ENCODE results near the gene CCNF.
"Not testable (repeated sequence)": the region's sequence is repeated elsewhere in the genome, so short reads cannot be mapped to it uniquely, and the experiment has no call there.

CCNF gene

GRCh38 chr16:2428051-2428783, 1.0 kb upstream of the CCNF start:
- no peak for DNase-seq (ENCODE audit: low spot score)

DNA sequence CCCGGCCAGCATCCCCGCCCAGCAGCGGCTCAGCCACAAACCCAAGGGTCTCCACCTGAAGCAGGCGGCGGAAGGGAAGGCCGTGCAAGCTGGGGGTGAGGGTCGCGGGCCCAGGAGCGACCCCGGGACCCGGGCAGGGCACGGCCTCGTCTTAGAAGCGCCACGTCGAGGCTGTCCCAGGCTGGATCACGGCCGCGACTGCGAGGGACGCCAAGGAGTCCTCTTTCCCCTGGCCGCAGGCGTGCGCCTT, 538 bp upstream of the CCNF start:
- DNase-seq (ENCODE audit: low spot score): no peak

DNA sequence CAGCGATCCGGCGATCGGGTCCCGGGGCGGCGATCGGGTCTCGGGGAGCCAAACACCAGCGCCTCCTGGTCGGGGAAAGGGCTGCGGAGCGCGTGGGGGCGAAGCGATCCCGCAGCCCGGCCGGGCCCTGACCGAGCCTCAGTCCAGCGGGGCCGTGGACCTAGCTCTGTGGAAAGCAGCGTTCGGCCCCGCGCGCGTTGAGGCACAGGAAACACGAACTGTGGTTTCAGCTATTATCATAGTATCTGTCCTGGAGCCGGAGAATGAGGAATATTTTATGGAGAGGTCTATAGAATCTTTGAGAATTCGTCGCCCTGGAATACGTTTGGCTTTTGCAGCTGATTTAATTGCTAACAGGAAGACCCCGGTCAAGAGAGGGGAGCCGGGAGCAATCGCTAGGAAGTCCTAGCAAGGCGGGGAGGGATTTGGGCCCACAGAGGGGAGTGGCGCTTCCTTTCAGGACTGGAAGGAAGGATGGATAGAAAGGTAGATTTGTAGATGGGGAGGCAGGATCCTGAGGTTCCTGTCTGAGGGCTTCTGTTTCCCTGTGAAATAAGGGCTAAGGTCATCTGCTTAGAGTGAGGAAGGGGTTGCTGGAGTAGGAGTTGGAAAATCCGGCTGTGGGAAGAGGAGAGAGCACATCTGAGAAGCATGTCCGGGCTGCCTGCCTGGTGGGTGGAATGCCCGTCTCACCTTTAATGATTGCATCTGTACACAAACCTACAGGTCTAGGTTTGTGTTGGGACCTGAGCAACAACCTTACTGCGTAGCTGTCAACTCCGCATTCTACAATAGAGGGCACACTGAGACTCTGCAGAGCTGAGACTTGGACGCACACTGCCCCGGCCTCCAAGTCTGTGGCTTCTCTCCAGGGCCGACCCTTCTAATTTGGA, 770 bp downstream of the CCNF start:
- peak; percentile 70 for DNase-seq (ENCODE audit: low spot score)

GRCh38 chr16:2432286-2432685, 3.0 kb downstream of the CCNF start:
- DNase-seq (ENCODE audit: low spot score): no peak

DNA sequence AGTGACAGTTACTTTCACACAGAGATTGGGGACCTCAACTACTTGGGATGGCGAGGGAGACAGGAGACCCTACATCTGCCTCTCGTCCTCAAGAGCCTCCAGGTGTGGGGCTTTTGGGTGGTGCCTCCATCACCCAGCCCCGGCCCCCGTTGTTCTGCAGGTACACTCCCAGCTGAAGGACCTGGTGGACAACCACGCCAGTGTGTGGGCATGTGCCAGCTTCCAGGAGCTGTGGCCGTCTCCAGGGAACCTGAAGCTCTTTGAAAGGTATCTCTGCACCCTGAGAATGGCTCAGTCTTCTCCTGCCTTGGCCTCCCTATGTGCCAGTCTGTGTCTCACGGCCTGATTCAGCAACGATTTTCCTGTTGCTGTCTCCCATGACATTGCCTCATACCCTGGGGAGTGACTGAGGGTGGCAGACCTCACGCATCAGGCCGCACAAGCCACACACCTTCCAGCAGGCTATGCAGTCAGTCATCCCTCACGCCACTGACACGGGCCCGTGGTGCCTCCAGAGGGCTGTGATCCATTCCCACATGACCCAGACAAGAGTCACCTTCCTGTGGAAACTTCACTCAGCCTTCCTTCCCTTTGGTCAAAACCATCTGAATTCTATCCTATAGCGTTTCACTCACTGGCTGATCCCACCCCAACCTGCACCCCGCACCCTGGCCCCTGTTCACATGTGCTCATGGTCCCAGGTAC, 3.7 kb downstream of the CCNF start:
- no peak for DNase-seq (ENCODE audit: low spot score)

- not testable (repeated sequence) for DNase-seq (ENCODE audit: low spot score)
Measured at GRCh38 chr16:2435236-2435635, 6.0 kb downstream of the CCNF start.

DNA sequence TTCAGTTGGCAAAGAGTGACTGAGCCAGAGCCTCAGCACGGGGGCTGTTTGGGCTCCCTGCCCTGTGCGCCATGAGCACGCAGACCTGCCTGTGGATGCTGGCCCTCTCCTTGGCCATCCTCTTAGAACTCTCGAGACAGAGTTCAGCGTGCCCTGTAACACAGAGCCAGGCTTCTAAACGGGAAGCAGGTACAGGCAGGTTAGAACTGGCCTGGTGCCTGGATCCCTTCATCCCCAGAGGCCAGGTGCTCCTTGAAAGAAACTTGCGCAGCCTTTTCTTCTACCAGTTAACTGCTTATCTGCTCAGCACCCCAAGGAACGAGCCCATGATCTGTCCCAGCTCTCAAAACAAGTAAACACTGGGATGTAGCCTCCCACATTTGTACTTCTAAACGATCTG, 6.9 kb downstream of the CCNF start:
- no peak for DNase-seq (ENCODE audit: low spot score)

DNA sequence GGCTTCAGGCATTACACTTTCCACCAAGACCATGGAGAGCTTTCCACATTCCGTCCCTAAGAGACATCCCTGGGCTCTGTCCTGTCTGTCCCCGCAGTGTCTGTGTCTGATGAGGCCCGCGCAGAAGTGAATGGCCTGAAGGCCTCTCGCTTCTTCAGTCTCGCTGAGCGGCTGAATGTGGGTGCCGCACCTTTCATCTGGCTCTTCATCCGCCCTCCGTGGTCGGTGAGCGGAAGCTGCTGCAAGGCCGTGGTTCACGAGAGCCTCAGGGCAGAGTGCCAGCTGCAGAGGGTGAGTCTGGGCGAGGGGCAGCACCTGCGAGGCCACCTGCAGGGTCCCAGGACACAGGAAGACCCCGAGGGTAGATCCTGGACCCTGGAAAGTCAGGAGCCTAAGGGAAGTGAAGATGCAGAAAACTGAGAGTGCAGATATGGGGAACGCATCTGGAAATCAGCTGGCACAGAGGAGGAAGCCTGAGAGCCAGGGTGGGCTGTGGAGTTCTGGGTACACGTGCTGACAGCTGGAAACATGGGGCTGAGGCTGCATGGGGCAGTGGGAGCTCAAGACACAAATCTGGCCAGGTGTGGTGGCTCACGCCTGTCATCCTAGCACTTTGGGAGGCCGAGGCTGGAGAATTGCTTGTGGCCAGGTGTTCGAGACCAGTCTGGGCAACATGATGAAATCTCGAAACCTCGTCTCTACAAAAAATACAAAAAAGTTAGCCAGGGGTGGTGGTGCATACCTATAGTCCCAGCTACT, 8.0 kb downstream of the CCNF start:
- no peak for DNase-seq (ENCODE audit: low spot score)

DNA sequence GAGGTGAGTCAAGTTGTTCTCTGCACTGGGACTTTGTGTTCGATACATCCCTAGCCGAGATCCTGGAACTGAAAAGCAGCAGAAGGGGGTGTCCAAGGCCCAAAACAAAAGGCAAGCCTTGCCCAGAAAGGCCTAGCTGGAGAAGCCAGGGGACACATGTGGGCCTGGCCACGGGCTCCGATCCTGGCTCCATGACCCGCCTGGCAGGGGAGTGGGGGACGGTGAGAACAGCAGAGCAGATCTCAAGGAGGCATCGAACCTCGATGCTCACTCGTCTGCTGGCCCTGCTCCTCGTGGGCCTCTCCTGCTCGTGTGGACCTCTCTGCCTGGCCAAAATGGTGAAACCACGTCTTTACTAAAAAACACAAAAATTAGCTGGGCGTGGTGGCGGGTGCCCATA, 8.9 kb downstream of the CCNF start:
- no peak for DNase-seq (ENCODE audit: low spot score)

- no peak for DNase-seq (ENCODE audit: low spot score)
Measured at GRCh38 chr16:2439598-2439997, 10.4 kb downstream of the CCNF start.

DNA sequence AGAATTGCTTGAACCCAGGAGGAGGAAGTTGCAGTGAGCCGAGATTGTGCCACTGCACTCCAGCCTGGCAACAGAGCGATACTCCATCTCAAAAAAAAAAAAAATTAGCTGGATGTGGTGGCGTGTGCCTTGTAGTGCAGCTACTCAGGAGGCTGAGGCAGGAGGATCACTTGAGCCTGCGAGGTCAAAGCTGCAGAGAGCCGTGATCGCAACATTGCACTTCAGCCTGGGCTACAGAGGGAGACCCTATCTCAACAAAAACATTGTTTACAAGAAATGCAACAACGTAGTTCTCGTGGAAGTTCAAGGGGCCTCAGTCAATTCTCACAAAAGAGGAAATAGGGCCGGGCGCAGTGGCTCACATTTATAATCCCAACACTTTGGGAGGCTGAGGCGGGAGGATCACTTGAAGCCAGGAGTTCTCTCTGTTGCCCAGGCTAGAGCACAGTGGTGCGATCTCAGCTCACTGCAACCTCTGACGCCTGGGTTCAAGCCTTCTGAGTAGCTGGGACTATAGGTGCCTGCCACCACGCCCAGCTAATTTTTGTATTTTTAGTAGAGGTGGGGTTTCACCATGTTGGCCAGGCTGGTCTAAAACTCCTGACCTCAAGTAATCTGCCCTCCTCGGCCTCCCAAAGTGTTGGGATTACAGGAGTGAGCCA, 12.0 kb downstream of the CCNF start:
- not testable (repeated sequence) for DNase-seq (ENCODE audit: low spot score)

DNA sequence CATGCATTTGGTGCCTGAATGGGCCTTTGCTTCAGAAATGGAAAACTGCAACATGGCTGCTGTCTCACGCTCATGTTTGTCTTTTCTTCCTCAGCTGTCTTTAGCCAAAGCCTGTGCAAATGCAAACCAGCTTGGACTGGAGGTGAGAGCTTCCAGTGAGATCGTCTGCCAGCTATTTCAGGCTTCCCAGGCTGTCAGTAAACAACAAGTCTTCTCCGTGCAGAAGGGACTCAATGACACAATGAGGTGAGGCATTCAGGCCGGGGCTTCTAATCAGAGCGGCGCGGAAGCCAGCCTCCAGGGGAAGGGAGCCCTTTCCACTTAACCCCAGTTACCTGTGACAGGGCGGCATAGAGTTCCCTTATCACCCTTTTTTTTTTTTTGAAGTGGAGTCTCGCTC, 14.3 kb downstream of the CCNF start:
- DNase-seq (ENCODE audit: low spot score): no peak

GRCh38 chr16:2447920-2448583, 18.8 kb downstream of the CCNF start:
- no peak for DNase-seq (ENCODE audit: low spot score)

DNA sequence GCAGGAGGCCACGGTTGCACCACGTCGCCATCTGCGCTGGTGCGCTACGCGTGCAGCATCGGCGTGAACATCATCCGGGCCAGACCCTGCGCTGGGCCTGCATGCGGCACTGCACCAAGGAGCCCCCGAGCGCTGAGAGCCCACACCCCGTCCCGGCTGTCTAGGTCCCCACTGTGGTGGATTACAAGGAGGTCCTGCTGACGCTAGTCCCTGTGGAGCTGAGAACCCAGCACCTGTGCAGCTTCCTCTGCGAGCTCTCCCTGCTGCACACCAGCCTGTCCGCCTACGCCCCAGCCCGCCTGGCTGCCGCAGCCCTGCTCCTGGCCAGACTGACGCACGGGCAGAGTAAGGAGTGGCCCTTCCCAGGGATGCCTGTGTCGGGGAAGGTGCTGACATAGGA, 19.9 kb downstream of the CCNF start:
- no peak for DNase-seq (ENCODE audit: low spot score)

- no peak for DNase-seq (ENCODE audit: low spot score)
Measured at GRCh38 chr16:2450535-2450934, 21.3 kb downstream of the CCNF start.

GRCh38 chr16:2450975-2451381, 21.7 kb downstream of the CCNF start:
- no peak for DNase-seq (ENCODE audit: low spot score)

DNA sequence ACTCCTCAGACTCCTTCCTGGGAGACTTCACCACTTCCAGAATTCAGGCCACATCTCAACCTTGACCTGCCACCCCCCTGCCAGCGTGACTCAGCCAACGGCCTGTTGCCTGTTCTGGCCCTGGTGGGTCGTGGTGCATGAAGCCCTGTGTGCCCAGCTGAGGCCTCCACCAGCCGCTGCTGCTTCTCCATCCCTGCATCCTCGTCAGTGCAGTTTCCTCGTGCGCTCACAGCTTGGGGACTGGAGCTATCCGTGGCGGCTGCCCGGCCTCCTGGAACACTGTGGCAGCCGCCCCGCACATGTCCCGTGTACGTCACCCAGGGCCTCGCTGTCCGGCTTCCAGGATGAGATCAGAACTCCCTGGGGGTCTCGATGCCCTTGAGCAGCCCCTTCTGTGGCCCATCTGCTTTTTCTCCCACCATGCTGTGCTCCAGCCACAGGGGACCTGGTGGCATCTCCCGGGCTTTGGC, 22.6 kb downstream of the CCNF start:
- no peak for DNase-seq (ENCODE audit: low spot score)

DNA sequence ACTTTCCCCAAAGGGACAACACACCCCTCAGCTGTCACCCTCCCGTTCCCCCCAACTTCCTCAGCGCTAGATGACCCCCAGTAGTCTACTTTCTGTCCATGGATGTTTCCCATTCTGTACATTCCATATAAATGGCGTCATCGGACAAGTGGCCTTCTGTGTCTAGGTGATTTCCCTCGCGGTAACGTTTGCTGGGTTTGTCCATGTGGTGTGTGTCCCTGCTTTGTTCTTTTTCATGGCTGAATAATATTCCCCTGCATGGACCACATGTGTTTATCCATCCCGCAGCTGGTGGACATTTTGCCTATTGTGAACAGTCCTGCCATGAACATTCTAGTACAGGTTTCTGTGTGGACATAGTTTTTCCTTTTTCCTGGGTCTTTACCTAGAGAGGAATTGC, 23.4 kb downstream of the CCNF start:
- DNase-seq (ENCODE audit: low spot score): no peak

DNA sequence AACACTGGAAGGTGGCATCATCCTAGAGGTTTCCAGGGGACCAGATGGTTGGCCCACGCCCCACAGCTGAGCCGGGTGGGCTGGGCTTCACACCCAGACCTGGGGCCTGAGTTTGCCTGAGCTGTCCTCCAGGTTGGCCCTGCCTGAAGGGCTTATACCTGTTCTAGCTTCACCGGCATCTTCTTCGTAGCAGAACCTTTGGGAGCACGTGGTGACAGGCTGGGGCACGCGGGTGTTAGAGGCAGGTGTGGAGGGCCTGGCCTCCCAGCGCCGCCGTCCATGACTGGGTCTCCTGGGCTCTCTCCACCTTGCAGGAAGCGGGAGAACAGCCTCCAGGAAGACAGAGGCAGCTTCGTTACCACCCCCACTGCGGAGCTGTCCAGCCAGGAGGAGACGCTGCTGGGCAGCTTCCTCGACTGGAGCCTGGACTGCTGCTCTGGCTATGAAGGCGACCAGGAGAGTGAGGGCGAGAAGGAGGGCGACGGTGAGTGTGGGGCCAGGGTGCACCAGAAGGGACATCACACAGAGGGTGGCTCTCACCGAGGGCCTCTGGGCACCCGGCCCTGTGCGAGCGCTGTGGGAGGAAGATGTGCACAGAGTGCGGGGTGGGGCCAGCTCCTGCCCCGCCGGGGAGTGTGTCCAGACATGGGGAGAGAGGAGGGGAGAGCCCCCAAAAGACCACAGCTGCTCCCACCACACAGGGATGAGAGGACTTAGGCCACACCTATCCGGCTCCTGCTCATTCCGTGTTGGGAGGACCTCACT, 26.0 kb downstream of the CCNF start:
- DNase-seq (ENCODE audit: low spot score): no peak

- no peak for DNase-seq (ENCODE audit: low spot score)
Measured at GRCh38 chr16:2456551-2457153, 27.4 kb downstream of the CCNF start.

Data from NAMALWA (cell line).